Effector CD4-positive, alpha-beta T cell (primary cell): ENCODE measurements around the gene ALX1. TPM values are rescaled to one million over a fixed set of nuclear protein-coding genes. Genes with fewer than 3 reads are reported as not detected.

ENCODE experiments used
- DNase-seq: peaks from one replicate; pipeline ENCODE4 v3.0.0-alpha.2; 2020
- total RNA-seq: gene quantifications from one replicate; lab custom pipeline; 2026; lab: John Stamatoyannopoulos, UW

ALX1 gene
- total RNA-seq: not detected

DNA sequence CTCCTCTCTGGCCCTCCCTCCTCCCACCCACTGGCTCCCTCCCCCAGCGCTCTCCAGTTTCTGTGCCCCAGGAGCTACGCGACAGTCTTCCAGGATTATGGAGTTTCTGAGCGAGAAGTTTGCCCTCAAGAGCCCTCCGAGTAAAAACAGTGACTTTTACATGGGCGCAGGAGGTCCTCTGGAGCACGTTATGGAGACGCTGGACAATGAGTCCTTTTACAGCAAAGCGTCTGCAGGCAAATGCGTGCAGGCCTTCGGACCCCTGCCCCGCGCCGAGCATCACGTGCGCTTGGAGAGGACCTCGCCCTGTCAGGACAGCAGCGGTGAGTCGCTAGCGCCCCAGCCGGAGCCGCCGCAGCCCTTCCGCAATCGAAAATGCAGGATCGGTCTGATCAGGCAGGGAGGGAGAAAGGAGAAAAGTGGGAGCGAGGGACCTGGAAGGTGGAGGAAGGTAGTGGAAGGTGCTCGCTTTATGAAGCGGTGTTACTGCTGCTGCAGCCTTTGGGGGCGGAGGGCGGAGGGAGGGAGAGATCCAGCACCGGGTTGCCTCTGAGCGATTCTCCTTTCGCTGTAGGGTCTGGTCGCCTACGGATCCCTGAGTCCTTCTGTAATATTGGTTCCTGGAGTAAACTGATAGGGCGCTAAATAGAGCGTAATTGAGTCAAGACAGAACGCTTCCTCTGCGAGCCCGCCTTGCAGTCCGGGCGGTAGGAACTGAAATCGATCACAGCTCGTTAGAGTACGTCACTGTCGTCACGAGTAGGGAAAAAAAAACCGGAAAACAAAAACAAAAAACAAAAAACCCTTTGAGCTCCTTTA, at the start of gene ALX1:
ALX1 (plus strand) TSS at position 56 of the 819 bp plus-strand sequence; CDS start at position 98, 42 bp downstream.
- no peak for DNase-seq

DNA sequence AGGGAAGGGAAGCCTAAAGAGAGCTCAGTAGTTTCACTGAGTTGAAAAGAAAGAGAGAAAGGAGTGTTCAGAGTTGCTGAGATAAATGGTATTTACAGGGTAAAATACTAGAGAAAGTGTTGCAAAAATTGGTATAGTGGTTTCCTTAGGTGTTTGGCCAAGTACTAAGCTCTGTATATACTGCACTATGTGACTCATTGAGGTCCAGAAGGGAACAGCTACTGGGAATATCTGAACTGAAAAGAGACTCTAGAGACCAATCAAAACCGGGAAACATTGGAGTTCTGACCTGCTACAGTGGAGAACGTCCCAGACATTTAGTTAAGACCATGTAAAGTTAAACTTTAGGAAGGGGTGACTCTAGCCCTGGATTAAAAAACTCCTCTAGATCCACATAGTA, 42.7 kb upstream of the ALX1 start:
- DNase-seq: no peak

DNA sequence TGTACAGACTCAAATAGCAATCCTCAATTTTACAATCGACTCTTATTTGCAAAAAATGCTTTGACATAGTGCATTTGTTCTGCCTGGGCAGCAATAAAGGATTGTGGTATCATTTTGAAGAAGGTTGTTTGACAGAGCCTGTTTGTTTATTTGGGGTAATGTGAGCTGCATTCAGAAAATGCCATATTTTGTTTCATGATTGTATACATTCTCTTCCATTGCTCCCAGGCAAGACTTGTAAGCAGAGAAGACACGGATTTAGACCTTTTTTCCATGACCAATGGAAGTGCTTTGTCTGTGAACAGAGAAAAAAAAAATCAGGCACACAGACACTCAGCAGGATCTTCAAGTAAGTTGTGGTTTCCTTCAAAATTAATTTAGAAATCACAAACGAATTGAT, 35.5 kb upstream of the ALX1 start:
- no peak for DNase-seq

DNA sequence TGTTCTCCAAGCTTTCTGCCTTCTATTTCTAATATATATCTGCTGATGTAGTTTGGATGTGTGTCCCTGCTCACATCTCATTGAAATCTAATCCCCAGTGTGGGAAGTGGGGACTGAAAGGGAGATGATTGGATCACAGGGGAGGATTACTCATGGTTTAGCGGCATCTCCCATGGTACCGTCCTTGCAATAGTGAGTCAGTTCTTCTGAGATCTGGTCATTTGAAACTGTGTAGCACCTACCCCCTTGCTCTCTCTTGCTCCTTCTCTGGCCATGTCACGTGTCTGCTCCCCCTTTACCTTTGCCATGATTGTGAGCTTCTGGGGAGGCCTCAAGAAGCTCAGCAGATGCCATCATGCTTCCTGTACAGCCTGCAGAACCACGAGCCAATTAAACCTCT, 26.2 kb upstream of the ALX1 start:
- no peak for DNase-seq

DNA sequence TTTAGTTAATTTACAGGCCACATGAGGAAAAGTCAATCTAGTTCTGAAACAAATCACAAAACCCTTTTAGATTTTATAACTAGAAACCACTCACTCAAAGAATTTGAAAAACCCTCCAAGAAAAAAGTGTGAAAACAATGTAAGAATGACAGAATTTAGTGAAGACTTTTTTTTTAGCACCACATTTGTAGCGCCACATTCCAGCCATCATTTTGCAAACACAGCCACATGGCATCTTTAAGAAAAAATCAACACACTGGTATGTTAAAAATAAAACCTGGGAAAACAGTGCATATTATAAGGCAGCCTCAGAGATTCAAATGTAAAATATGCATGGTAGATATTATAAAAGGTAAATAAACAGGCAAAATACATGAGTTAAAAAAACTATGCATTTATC, 22.3 kb upstream of the ALX1 start:
- no peak for DNase-seq

DNA sequence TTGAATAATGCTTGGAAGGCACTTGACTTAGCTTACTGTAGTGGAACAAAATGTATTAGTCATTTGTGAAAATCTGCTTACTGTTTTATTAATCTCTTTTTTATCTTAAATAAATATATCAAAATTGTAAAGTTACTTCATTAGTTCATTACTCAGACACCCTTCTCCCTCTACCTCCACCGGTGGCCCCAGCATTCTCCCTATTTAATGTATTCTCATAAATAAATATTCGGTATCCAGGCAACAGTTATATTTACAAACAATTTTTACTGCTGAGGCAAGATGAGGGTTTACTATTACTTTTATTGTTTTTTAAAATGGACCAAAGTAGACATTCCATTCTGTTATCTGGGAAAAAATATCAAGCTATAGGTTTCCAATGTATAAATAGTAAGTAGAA, 19.6 kb upstream of the ALX1 start:
- no peak for DNase-seq

DNA sequence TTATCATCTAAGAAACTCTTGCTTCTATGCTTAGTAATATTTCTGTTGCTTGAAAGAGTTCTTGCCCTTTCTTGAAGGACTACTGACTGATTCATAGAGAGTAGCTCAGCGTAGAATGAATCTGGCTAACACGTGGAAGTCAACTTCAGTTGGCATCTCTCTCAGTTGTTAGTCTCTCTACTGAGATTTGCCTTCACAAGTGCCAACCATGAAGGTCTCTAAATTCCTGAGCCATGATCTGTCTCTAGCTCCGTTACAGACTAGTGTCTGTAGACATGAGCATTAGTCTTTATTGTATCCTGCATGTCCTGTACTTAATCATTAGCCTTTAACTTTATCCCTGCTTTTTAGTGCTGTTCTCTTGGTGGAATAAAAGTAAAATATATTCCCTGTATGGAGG, 19.1 kb upstream of the ALX1 start:
- no peak for DNase-seq

DNA sequence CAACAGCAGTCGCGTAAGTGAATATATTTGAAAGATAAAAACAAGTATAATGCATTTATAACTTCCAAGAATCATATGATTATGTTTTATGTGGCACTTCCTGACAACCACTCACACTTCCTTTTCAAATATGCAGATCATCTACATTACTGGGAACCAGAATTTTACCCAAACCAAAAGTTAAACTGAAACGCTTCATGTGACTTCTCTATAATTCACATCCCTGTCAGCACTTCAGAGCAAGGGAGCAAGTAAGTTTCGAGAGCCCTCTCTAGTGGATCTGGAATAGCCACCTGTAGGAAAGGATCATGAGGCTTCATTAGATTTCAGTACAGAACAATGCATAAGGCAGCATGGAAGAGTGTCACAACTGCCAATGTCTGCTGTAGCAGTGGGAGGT, 13.7 kb upstream of the ALX1 start:
- DNase-seq: no peak

DNA sequence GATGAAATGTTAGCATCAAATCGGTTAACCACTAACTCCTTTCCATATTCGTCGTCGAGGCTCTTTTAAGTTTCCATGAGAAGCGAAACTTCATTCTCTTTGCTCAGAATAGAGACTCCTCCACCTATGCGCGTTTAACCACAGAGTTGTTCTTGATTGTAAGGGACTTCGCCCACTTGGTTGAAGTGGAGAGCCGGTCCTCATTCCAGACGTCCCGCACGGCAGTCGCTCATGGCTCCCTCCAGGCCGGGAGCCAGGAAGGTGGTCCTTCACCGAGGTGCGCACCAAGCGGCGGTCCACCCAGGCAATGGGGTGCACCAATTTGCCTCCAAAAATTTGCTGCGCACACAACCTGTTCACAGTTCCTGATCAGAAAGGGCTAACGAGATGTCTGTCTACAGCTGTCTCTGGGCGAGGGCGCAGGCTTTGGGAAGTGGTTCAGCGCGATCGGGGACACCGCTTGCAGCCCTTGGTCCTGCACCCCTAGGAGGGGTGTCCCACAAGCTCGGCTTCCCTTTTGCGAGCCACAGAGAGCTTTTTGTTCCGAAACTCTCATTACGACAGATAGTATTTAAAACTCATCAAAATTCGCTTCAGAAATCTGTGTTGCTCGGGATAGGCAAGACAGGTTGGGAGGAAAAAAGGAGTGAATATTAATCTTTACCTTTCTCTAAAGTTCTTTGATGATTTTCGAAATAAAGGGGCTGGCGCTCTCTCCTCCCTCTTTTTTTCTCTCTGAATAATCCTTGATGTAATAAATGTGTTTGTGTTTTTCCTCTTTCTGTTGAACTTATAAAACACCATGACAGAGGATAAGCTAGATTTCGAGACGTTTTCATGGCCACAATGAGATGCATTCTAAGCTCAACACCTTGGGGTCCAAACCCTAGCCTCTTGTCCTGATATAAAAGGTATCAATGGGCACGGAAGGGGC, 6.4 kb upstream of the ALX1 start:
- DNase-seq: no peak

DNA sequence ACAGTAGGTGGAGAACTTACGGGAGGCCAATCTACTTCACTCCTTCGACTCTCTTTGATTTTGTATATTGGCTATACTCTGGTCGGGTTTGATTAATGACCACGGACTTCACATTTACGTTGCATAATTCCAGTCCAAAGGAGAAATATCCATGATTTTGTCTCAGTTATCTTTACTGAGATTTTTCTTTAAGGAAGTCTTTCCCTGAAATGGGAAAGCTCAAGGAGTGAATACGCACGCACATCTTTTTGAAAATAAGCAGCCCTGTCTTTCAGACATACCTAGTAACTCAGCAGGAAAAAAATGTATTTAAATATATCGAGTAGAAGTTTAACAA, 5.7 kb upstream of the ALX1 start:
- DNase-seq: no peak

DNA sequence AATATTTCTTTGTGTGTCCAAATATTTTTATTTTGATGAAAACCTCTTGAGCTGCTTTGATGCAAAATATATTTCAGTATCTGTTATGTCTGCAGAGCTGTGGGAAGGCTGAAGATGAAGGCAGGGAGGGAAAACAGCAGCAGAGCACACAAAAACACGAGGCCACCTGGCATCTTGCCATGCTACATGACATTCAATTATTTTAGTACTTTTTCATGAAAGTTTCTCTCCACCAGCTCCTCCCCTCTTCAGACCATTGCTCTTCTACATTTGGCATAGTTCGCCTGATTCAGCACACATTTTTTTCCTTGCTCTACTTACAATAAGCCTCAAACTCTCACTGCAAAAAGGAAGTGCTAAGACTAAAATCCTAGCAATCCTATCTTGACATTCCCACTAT, 4.6 kb upstream of the ALX1 start:
- DNase-seq: no peak

DNA sequence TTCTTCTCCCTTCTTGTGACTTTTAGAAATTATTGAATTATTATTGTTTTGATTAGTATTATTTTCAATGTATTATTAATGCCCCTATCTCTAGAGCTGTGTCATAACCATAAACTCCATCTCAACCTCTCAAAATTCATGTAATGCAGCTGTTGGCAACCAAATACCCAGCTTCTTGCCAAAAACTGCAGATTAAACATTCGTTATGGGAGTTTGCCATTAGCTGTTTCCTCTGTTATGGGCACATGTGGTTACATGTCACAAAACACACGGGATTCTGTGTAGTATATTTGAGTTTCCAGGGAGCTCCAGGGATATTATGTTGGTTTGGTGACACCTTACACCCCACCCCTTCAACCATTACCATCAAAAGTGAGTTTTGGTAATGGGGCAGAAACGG, 2.8 kb upstream of the ALX1 start:
- DNase-seq: no peak

DNA sequence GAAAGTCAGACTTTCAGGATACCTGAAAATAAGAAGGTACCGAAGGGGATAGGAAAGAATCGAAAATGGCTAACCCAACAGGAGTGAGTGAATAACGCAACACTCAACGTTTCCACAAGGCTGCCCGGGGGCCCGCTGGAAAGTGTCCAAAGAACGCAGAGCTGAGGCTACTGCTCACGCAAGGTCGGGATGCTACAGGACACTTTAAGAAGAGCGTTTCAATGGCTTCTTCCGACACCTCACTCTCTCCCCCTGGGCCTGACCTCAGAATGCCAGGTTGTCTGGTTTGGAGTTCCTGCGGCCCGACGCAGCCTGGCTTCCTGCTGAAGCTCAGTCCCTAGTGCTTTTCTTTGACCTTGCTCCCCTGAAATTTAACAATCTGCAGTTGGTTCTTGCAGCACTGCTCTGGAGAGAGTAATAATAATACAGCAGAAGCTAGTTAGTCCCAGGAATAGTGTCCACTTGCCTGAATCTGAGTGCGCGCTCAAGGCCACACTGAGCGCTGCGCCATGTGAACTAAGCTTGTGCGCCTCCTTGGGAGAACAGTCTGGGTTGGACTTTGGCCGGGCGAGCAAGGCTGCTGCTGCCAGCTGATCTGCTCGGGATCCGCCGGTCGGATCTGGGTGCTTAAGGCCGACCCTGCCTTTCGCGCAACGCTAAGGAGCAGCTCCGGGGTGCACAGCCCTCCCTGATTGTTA, 2.0 kb upstream of the ALX1 start:
- no peak for DNase-seq

DNA sequence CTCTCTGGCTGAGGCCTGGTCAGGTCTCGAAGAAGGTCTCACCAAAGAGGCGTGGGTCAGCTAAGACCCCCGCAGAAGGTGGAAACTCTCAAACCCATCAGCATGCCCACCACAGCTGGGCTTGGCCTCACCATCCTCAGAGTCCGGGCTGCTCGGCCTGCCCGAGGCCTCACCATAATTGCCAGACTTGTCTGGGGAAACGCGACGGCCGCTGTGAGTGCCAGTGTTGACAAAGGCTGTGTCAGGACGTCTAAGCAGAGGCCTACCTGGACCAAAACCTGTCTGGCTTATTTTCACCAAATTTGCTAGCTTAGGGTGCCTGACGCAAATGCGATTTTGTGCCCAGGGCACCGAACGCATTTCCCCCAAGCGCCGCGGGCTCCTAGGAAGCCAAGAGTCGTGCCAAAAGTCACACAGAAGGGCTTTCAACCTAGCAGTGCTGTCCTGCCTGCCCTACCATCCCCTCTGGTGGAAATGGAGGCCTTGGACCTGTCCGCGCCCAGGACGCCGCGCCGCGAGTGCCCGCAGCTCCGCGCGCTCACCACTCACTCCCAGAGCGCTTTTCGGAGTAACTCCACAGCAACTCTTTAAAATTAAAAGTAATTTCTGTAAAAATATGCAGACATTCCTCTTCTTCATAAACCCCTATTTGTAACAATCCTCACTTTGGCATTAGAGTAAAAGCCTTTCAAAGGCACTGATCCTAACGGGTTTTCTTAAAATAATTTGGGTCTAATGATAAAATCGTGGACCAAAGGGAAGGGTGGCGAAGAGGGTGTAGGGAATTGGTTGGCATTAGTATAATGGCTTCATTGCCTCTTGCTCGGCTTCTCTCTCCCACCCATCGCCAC, 1.2 kb upstream of the ALX1 start:
- no peak for DNase-seq

DNA sequence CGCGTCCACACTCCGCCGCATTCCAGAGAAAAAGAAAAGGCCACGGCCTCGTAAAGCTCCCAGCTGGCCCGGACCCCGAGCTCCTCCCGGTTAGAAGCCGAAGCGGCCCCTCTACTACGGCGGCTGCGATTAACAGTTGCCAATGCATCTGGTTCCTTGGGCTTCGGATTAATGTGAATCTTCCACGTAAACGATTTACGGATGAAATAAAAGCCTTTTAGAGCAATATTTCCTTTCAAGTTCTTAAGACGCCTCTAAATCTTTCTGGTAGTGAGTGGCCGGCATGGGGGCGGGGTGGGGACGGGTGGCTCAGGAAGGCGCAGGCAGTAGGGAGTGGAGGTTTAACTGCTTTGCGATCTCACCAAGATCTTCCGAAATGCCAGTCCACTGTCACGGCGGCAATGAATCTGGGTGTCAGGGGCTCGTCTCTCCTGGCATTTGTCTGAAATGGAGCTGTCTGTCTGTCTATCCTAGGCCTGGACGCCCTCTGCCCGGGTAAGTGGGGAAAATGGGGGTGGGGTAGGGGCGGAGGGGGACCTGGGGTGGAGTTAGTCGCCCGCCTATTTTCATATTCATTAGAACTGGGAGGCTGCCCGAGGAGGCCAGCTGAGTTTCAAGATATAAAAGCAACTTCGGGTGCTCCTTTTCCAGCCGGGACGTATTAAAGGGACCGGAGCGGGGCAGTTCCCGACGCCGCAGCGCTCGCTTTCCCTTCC, 413 bp upstream of the ALX1 start:
- no peak for DNase-seq

DNA sequence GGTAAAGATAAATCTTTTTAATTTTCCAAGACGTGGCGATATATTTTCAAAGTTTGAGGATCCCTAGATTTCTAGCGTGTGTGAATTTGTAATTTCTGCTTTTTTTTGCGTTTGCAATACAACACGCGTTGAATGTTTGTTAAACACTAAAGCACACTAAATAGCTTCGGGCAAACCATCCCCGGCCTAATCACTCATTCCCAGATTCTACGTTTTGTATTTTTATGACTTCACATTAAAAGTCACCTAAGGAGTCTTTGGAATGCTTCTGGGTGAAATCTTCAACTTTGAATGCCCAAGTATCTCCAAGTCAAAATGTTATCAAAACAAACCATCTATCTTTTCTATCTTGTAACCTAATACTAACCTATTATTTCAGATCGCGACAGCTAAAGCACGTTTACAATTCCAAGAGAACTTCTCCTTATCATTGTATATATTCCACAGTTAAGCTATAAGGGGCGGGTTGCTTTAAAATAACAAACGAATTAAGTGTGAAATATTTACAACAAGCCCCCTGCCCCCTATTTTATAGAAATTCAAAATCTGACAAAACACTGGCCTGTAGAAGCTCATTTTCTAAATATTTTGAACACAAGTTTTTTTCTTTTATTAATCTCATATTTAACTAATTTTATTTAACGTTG, 1.1 kb downstream of the ALX1 start:
- DNase-seq: no peak

DNA sequence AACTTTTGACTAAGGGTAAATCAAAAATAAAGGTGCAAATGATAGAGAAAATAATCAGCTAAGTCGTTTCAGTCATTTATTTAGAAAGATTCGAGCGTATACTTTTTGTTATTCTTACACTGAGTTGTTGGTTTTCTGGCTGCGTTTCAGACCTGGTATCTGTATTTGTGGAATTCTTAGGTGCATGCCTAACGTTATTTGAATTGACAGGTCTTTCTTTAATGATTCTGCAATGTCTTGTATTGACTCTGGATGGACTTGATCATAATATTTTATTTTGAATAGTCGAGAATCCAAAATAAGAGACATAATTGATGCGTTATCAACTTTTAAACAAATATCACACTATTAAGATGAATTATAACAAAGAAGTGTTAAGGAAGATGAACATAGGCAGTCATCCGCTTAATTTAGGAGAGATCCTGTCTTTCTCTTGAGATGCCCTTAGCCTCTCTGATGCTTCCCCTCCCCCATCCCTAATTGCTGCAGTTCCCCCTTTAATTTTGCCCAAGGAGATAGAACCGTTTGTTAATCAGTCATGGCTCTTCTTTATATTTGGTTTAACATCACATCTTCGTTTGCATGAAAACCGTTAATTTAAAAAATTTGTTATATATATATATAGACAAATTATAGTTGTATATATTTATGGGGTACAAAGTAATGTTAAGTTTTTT, 1.8 kb downstream of the ALX1 start:
- no peak for DNase-seq

DNA sequence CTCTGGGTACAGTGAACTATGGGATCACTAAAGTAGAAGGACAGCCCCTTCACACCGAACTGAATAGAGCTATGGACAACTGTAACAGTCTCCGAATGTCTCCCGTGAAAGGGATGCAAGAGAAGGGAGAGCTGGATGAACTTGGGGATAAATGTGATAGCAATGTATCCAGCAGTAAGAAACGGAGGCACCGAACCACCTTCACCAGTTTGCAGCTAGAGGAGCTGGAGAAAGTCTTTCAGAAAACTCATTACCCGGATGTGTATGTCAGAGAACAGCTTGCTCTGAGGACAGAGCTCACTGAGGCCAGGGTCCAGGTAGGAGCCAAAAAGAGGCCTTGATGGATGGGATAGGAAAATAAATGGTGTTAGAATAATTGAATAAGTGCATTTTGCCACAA, 3.5 kb downstream of the ALX1 start:
- no peak for DNase-seq

DNA sequence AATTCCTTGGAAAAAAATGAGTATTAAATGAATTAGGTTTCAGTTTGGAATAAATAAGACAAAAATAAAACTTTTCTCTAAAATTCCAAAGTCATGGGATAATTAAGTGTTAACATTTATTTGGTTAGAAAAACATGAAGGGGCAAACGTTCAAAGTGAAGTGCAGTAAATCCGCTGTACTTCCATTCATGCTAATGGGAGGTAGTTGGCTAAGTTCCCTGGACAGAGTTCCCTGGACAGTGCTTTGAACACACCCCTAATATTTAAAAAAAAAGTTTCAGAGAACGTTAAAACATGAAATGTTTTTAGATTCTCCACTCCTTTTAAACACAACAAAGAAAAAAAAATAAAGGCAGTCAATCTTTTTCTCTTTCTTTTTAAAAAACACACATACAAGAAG, 16.3 kb downstream of the ALX1 start:
- DNase-seq: no peak

DNA sequence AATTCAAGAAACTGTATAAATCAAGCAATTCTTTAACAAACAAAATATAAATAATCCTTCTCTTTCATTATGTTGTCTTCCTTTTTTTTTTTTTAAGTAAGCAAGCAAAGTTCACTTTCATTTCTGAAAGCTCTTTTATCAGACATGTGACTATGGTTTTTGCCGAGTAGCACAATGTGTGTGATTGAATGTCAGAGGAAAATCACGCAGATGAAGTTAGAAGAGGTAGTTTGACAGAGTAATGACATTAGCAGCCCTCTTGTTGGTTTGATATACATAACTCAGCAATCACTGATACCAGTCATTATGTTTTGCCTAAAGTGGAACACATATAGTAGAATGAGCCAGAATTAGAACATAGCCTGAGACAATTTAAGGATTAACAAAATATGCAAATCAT, 19.0 kb downstream of the ALX1 start:
- DNase-seq: no peak

DNA sequence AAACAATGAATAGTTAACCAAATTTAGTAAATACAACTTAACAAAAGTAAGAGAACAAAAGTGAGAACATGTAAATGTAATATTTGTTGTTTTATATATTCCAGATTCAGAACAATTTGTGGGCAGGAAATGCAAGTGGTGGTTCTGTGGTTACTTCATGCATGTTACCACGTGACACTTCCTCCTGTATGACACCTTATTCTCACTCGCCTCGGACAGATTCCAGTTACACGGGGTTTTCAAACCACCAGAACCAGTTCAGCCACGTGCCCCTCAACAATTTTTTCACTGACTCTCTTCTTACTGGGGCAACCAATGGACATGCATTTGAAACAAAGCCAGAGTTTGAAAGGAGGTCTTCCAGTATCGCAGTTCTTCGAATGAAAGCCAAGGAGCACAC, 21.0 kb downstream of the ALX1 start:
- DNase-seq: no peak
